Stomach (tissue), 9 donors: ENCODE data around the gene FLCN. TPM values are rescaled to one million over a fixed set of nuclear protein-coding genes. Genes with fewer than 3 reads are reported as not detected.

ENCODE experiments used
- DNase-seq, 2 donors: peaks; one replicate each; pipeline versions ENCODE4 v3.0.0 to v3.0.0-alpha.2; 2013 to 2019
- H3K27ac ChIP-seq, 5 donors: fragments of 200-600 bp in 4 of 5; sonication (generic) in 4 of 5; one replicate each; pipeline ENCODE4 v1.5.1; 2013 to 2019; ENCODE audit warnings: mild to moderate bottlenecking in 1 of 5, moderate library complexity in 1 of 5
- H3K27me3 ChIP-seq, 3 donors: fragments of 200-600 bp; sonication (generic); one replicate each; pipeline ENCODE4 v1.5.1; 2017 to 2019; ENCODE audit warnings: mixed run types in 1 of 3
- H3K36me3 ChIP-seq, 4 donors: fragments of 200-600 bp; sonication (generic); 1 replicate in 3 of 4; 2 replicates in 1 of 4; pipeline ENCODE4 v1.5.1; 2016 to 2019
- H3K4me1 ChIP-seq, 4 donors: fragments of 200-600 bp; sonication (generic); one replicate each; pipeline ENCODE4 v1.5.1; 2016 to 2019
- H3K4me3 ChIP-seq, 4 donors: fragments of 200-600 bp; sonication (generic) in 3 of 4; one replicate each; pipeline ENCODE4 v1.5.1; 2016 to 2019; ENCODE audit warnings: mild to moderate bottlenecking in 1 of 4
- H3K9me3 ChIP-seq, 4 donors: fragments of 200-600 bp; sonication (generic); one replicate each; pipeline ENCODE4 v1.5.1; 2016 to 2019
- CTCF ChIP-seq, 7 experiments: fragments of 450-650 bp in 4 of 7; fragments of 200-600 bp in 3 of 7; sonication (generic) in 3 of 7; IDR thresholded peaks; one replicate each; pipeline ENCODE4 v1.5.1; 2016 to 2019; ENCODE audit warnings: antibody characterized with exemption in 7 of 7, control low read depth in 2 of 7, mild to moderate bottlenecking in 1 of 7
- EP300 ChIP-seq: sonication (generic); formaldehyde crosslinking; IDR thresholded peaks from one replicate; pipeline ENCODE4 v1.6.1; 2017; ENCODE audit warnings: antibody characterized with exemption
- POLR2A ChIP-seq, 4 donors: fragments of 450-650 bp; IDR thresholded peaks; one replicate each; pipeline ENCODE4 v1.6.1; 2016; ENCODE audit warnings: antibody characterized with exemption in 4 of 4, control low read depth in 2 of 4, mild to moderate bottlenecking in 1 of 4, moderate library complexity in 1 of 4
- POLR2AphosphoS5 ChIP-seq, 3 donors: sonication (generic); formaldehyde crosslinking; IDR thresholded peaks; one replicate each; pipeline ENCODE4 v1.6.1; 2016; ENCODE audit warnings: antibody characterized with exemption in 3 of 3
- WGBS, 5 donors: extraction: QIAGEN DNeasy Blood & Tissue Kit in 3 of 5; methylation state at CpG; one replicate each; pipeline versions ENCODE4 v1.1.5 to v1.1.7; 2013 to 2018; 5-methylcytosine and 5-hydroxymethylcytosine counted together
- intact Hi-C: fragments of 100-400 bp; cut with DNase I; formaldehyde crosslinking; loops from one replicate; pipeline ENCODE4 v1.15.1; 2023; ENCODE audit warnings: low total_unique reads
- polyA plus RNA-seq, 3 donors: library from polyadenylated mRNA; stranded (reverse); fragments of 200-250 nt; gene quantifications; one replicate each; pipeline ENCODE4 v1.2.3, GENCODE V29; 2013
- total RNA-seq, 5 donors: library from RNA; depleted of rRNA; stranded (reverse); fragments of >200 nt; gene quantifications; one replicate each; pipeline versions ENCODE4 v1.1.0 to v1.2.3, GENCODE V29; 2014 to 2016
- donor health status: healthy with polysubstance abuse.
- donor health status: Bipolar disorder and iron deficiency.
- donor health status: healthy.

FLCN gene
- total and polyA plus RNA-seq, 8 donors: 6.9 to 378 (median 41.9) TPM

GRCh38 chr17:17217995-17218394 is 19.0 kb downstream of the FLCN start:
- DNase-seq: no peak
- Histone ChIP-seq H3K4me3 (no peak overlapping the region), H3K27ac (no peak overlapping the region), H3K27me3 (no peaks in the 10 kb centered on the region), H3K4me1 (no peaks in the 10 kb centered on the region), H3K36me3 (peaks cover 90 to 100% (median 100%) of the 10 kb centered on the region in 4 donors), H3K9me3 (no peaks in the 10 kb centered on the region)
- intact Hi-C loops: no loop called here
- TF ChIP-seq POLR2AphosphoS5 (IDR thresholded peaks at IDR 0.05) (no peak), POLR2A (IDR thresholded peaks at IDR 0.05) (no peak), EP300 (no peak), CTCF (IDR thresholded peaks at IDR 0.05) (no peak)
- 68 to 82% (median 81%) methylated on average over 3 of the region's 3 CpGs for WGBS, 5 donors

GRCh38 chr17:17216776-17217175 is 20.2 kb downstream of the FLCN start:
- H3K27ac ChIP-seq: no peak overlapping the region
- H3K36me3 ChIP-seq: peaks cover 80 to 100% (median 99%) of the 10 kb centered on the region in 4 donors
- TF ChIP-seq POLR2AphosphoS5 (IDR thresholded peaks at IDR 0.05) (no peak), POLR2A (IDR thresholded peaks at IDR 0.05) (no peak), EP300 (no peak), CTCF (IDR thresholded peaks at IDR 0.05) (no peak)
- intact Hi-C loops: no loop called here
- H3K27me3 ChIP-seq: no peaks in the 10 kb centered on the region
- no peak overlapping the region for H3K4me3 ChIP-seq
- DNase-seq: no peak
- no peaks in the 10 kb centered on the region for H3K4me1 ChIP-seq
- 74 to 90% (median 78%) methylated on average over 10 to 16 of the region's 16 CpGs for WGBS, 5 donors
- H3K9me3 ChIP-seq: no peaks in the 10 kb centered on the region

GRCh38 chr17:17216236-17216635 is 20.7 kb downstream of the FLCN start:
- Histone ChIP-seq H3K27me3 (no peaks in the 10 kb centered on the region), H3K4me1 (no peaks in the 10 kb centered on the region), H3K36me3 (peaks cover 75 to 100% (median 98%) of the 10 kb centered on the region in 4 donors), H3K9me3 (no peaks in the 10 kb centered on the region), H3K4me3 (no peak overlapping the region), H3K27ac (no peak overlapping the region)
- WGBS, 5 donors: 88 to 96% (median 92%) methylated on average over 13 to 17 of the region's 17 CpGs
- no peak for DNase-seq
- no peak for TF ChIP-seq CTCF (IDR thresholded peaks at IDR 0.05)
- no peak for TF ChIP-seq POLR2A (IDR thresholded peaks at IDR 0.05)
- no peak for TF ChIP-seq EP300
- TF ChIP-seq POLR2AphosphoS5 (IDR thresholded peaks at IDR 0.05): no peak
- intact Hi-C loops: no loop called here

GRCh38 chr17:17215575-17215974 is 21.4 kb downstream of the FLCN start:
- peaks cover 68 to 99% (median 98%) of the 10 kb centered on the region in 4 donors for H3K36me3 ChIP-seq
- no peak overlapping the region for H3K27ac ChIP-seq
- no peaks in the 10 kb centered on the region for H3K27me3 ChIP-seq
- DNase-seq: no peak
- no peak overlapping the region for H3K4me3 ChIP-seq
- TF ChIP-seq CTCF (IDR thresholded peaks at IDR 0.05) (no peak), EP300 (no peak)
- intact Hi-C loops: no loop called here
- WGBS, 5 donors: 82 to 90% (median 87%) methylated on average over 8 of the region's 8 CpGs
- H3K9me3 ChIP-seq: no peaks in the 10 kb centered on the region
- H3K4me1 ChIP-seq: no peaks in the 10 kb centered on the region
